H9 (cell line): ENCODE data around the gene ETV7. TPM values are rescaled to one million over a fixed set of nuclear protein-coding genes. Genes with fewer than 3 reads are reported as not detected.

Experiments used
- DNase-seq: peaks from one replicate; pipeline ENCODE4 v3.0.0-alpha.2; 2017
- H2AFZ ChIP-seq: one replicate; pipeline ENCODE4 v1.6.1; 2013; ENCODE audit warnings: mild to moderate bottlenecking, low read length, control low read depth, moderate library complexity
- H2AK5ac ChIP-seq: 2 replicates; pipeline ENCODE4 v1.6.1; 2013; ENCODE audit warnings: low read length, control low read depth, mixed read lengths; ENCODE audit not compliant: insufficient read length
- H2BK120ac ChIP-seq: one replicate; pipeline ENCODE4 v1.6.1; 2013; ENCODE audit warnings: low read depth, mild to moderate bottlenecking, low read length, control low read depth, inconsistent platforms; ENCODE audit not compliant: poor library complexity, severe bottlenecking
- H2BK12ac ChIP-seq: 2 replicates; pipeline ENCODE4 v1.6.1; 2013; ENCODE audit warnings: low read length, control low read depth, mixed read lengths, low read depth; ENCODE audit not compliant: insufficient read length
- H2BK15ac ChIP-seq: 2 replicates; pipeline ENCODE4 v1.6.1; 2013; ENCODE audit warnings: low read depth, low read length, control low read depth
- H2BK20ac ChIP-seq: one replicate; pipeline ENCODE4 v1.6.1; 2013; ENCODE audit warnings: low read depth, mild to moderate bottlenecking, low read length, control low read depth, inconsistent platforms; ENCODE audit not compliant: poor library complexity, severe bottlenecking
- H2BK5ac ChIP-seq: 2 replicates; pipeline ENCODE4 v1.6.1; 2013; ENCODE audit warnings: low read length, control low read depth, mixed read lengths; ENCODE audit not compliant: insufficient read length
- H3K14ac ChIP-seq: 2 replicates; pipeline ENCODE4 v1.6.1; 2013; ENCODE audit warnings: low read length, control low read depth; ENCODE audit not compliant: insufficient read depth
- H3K18ac ChIP-seq: 2 replicates; pipeline ENCODE4 v1.6.1; 2013; ENCODE audit warnings: low read depth, mild to moderate bottlenecking, mixed read lengths, low read length, control low read depth; ENCODE audit not compliant: insufficient read length
- H3K23ac ChIP-seq: 2 replicates; pipeline ENCODE4 v1.6.1; 2013; ENCODE audit warnings: low read length, control low read depth, mixed read lengths, low read depth; ENCODE audit not compliant: insufficient read length
- H3K23me2 ChIP-seq: 2 replicates; pipeline ENCODE4 v1.6.1; 2013; ENCODE audit warnings: low read depth, mild to moderate bottlenecking, mixed read lengths, low read length, control low read depth; ENCODE audit not compliant: insufficient read length, poor library complexity, severe bottlenecking
- H3K27ac ChIP-seq: 2 replicates; pipeline ENCODE4 v1.5.1; 2013; ENCODE audit warnings: low read length, control low read depth, mixed read lengths, low read depth; ENCODE audit not compliant: insufficient read length
- H3K27me3 ChIP-seq: 2 replicates; pipeline ENCODE4 v1.6.1; 2013; ENCODE audit warnings: low read length, control low read depth, inconsistent platforms; ENCODE audit not compliant: insufficient read depth
- H3K4ac ChIP-seq: 2 replicates; pipeline ENCODE4 v1.6.1; 2013; ENCODE audit warnings: low read depth, mild to moderate bottlenecking, control low read depth, inconsistent platforms, low read length, moderate library complexity
- H3K4me1 ChIP-seq: 2 replicates; pipeline ENCODE4 v1.6.1; 2013; ENCODE audit warnings: low read length, control low read depth, inconsistent platforms; ENCODE audit not compliant: insufficient read depth
- H3K4me2 ChIP-seq: 2 replicates; pipeline ENCODE4 v1.6.1; 2013; ENCODE audit warnings: low read length, control low read depth, mixed read lengths; ENCODE audit not compliant: insufficient read length, insufficient read depth
- H3K56ac ChIP-seq: 2 replicates; pipeline ENCODE4 v1.6.1; 2013; ENCODE audit warnings: low read depth, mild to moderate bottlenecking, mixed read lengths, low read length, control low read depth; ENCODE audit not compliant: insufficient read length
- H3K79me1 ChIP-seq: 2 replicates; pipeline ENCODE4 v1.6.1; 2013; ENCODE audit warnings: low read depth, mild to moderate bottlenecking, moderate library complexity, low read length, control low read depth, inconsistent platforms; ENCODE audit not compliant: insufficient read depth, poor library complexity, severe bottlenecking
- H3K79me2 ChIP-seq: 2 replicates; pipeline ENCODE4 v1.6.1; 2013; ENCODE audit warnings: low read length, control low read depth, inconsistent platforms; ENCODE audit not compliant: insufficient read depth
- H3K9ac ChIP-seq: 2 replicates; pipeline ENCODE4 v1.6.1; 2013; ENCODE audit warnings: low read length, control low read depth, mixed read lengths; ENCODE audit not compliant: insufficient read length; ENCODE audit errors: extremely low read depth
- H3K9me3 ChIP-seq: one replicate; pipeline ENCODE4 v1.6.1; 2013; ENCODE audit warnings: low read depth, low read length, inconsistent platforms; ENCODE audit not compliant: control insufficient read depth
- H3T11ph ChIP-seq: one replicate; pipeline ENCODE4 v1.6.1; 2013; ENCODE audit warnings: mild to moderate bottlenecking, low read length, control low read depth, inconsistent platforms
- H4K20me1 ChIP-seq: one replicate; pipeline ENCODE4 v1.6.1; 2013; ENCODE audit not compliant: control insufficient read depth, insufficient read length, insufficient read depth
- H4K5ac ChIP-seq: 2 replicates; pipeline ENCODE4 v1.6.1; 2013; ENCODE audit warnings: low read depth, mild to moderate bottlenecking, mixed read lengths, low read length, control low read depth; ENCODE audit not compliant: insufficient read length
- H4K8ac ChIP-seq: replicated peaks from 2 replicates; pipeline ENCODE4 v1.6.1; 2013; ENCODE audit warnings: low read length, control low read depth, mixed read lengths, low read depth; ENCODE audit not compliant: insufficient read length
- H4K91ac ChIP-seq: 2 replicates; pipeline ENCODE4 v1.6.1; 2013; ENCODE audit warnings: low read depth, mild to moderate bottlenecking, moderate library complexity, mixed read lengths, low read length, control low read depth; ENCODE audit not compliant: insufficient read length
- H3K27ac Mint-ChIP-seq, 3 experiments: 2 replicates in 2 of 3; 3 replicates in 1 of 3; pipeline ENCODE4 v1.8.0; 2020 to 2021; ENCODE audit warnings: mixed read lengths in 3 of 3, mild to moderate bottlenecking in 1 of 3, moderate library complexity in 1 of 3
- H3K27me3 Mint-ChIP-seq: 2 replicates; pipeline ENCODE4 v1.8.0; 2021; ENCODE audit warnings: low read depth, mild to moderate bottlenecking, moderate library complexity, mixed read lengths
- H3K36me3 Mint-ChIP-seq, 3 experiments: 2 replicates in 2 of 3; 3 replicates in 1 of 3; pipeline ENCODE4 v1.8.0; 2020 to 2021; ENCODE audit warnings: low read depth in 3 of 3, mixed read lengths in 3 of 3; ENCODE audit not compliant: insufficient read depth in 1 of 3
- H3K4me1 Mint-ChIP-seq, 2 experiments: 2 replicates each; pipeline ENCODE4 v1.8.0; 2020; ENCODE audit warnings: mixed read lengths in 2 of 2
- H3K4me3 Mint-ChIP-seq, 2 experiments: 2 replicates in 1 of 2; 3 replicates in 1 of 2; pipeline ENCODE4 v1.8.0; 2020 to 2021; ENCODE audit warnings: mild to moderate bottlenecking in 2 of 2, mixed read lengths in 2 of 2, moderate library complexity in 1 of 2
- H3K9me3 Mint-ChIP-seq, 2 experiments: 2 replicates in 1 of 2; 3 replicates in 1 of 2; pipeline ENCODE4 v1.8.0; 2020; ENCODE audit warnings: mild to moderate bottlenecking in 2 of 2, mixed read lengths in 2 of 2, moderate library complexity in 1 of 2
- CTCF ChIP-seq: fragments of 200-600 bp; sonication (generic); conservative IDR thresholded peaks from 3 replicates; pipeline ENCODE4 v1.8.0; 2021; ENCODE audit warnings: antibody characterized with exemption, mild to moderate bottlenecking
- WGBS: extraction: QIAGEN DNeasy Blood & Tissue Kit; methylation state at CpG from one replicate; pipeline ENCODE4 v1.1.7; 2013; ENCODE audit warnings: missing lambda C conversion rate, low lambda C conversion rate, mixed read lengths; ENCODE audit not compliant: insufficient read length; ENCODE audit errors: extremely low coverage; 5-methylcytosine and 5-hydroxymethylcytosine counted together
- total RNA-seq: library from RNA; stranded (reverse); gene quantifications from 2 replicates; pipeline ENCODE4 v1.2.1, GENCODE V29; 2021

Gene ETV7
- total RNA-seq, 1 experiment from 2014 or later: 0.92 TPM

GRCh38 chr6:36418558-36418957, 31.1 kb upstream of the ETV7 start:
- no peaks in the 10 kb centered on the region for H3K4me1 ChIP-seq
- Mint-ChIP-seq H3K4me1 (peaks cover 10 to 13% of the 10 kb centered on the region in 2 experiments), H3K4me3 (no peak overlapping the region), H3K36me3 (no peaks in the 10 kb centered on the region), H3K9me3 (no peaks in the 10 kb centered on the region), H3K27me3 (no peaks in the 10 kb centered on the region), H3K27ac (no peak overlapping the region)
- no peak for TF ChIP-seq CTCF
- WGBS: no CpG with 5 or more reads among the region's 3 CpGs
- no peak overlapping the region for H3K27ac ChIP-seq
- no peak overlapping the region for H3T11ph ChIP-seq
- H3K9me3 ChIP-seq: no peaks in the 10 kb centered on the region
- H2BK20ac ChIP-seq: no peak overlapping the region
- no peak overlapping the region for H2BK120ac ChIP-seq
- no peak overlapping the region for H2AK5ac ChIP-seq
- no peak overlapping the region for H3K56ac ChIP-seq
- no peak overlapping the region for H2AFZ ChIP-seq
- no peak overlapping the region for H4K91ac ChIP-seq
- H3K23ac ChIP-seq: no peak overlapping the region
- no peak overlapping the region for H3K4ac ChIP-seq
- DNase-seq: no peak
- H2BK15ac ChIP-seq: no peak overlapping the region
- H3K79me1 ChIP-seq: no peaks in the 10 kb centered on the region
- H3K4me2 ChIP-seq: no peak overlapping the region
- H3K79me2 ChIP-seq: no peaks in the 10 kb centered on the region
- H3K27me3 ChIP-seq: no peaks in the 10 kb centered on the region
- H2BK5ac ChIP-seq: no peak overlapping the region
- peaks cover 6% of the 10 kb centered on the region for H3K23me2 ChIP-seq
- no peak overlapping the region for H3K18ac ChIP-seq
- H3K14ac ChIP-seq: no peak overlapping the region
- no peak overlapping the region for H4K8ac ChIP-seq
- H4K20me1 ChIP-seq: no peaks in the 10 kb centered on the region
- H4K5ac ChIP-seq: no peak overlapping the region
- no peak overlapping the region for H3K9ac ChIP-seq
- no peak overlapping the region for H2BK12ac ChIP-seq
